ENCODE data around the gene GRM1. TPM values are rescaled to one million over a fixed set of nuclear protein-coding genes. Genes with fewer than 3 reads are reported as not detected.

The GRM1 gene
- total RNA-seq, 2 donors from 2014 or later, result 0.06 to 0.52 TPM

GRCh38 chr6:146297815-146298214, 269.0 kb downstream of the GRM1 start:
- intact Hi-C loops (cut with DNase I), result no loop called here
- ATAC-seq (no peak), DNase-seq (no peak)

GRCh38 chr6:146300521-146300920, 271.7 kb downstream of the GRM1 start:
- ATAC-seq, result no peak
- intact Hi-C loops (cut with DNase I), result no loop called here
- DNase-seq, result no peak

GRCh38 chr6:146301764-146302163, 272.9 kb downstream of the GRM1 start:
- no peak for DNase-seq
- intact Hi-C loops (cut with DNase I), result no loop called here
- ATAC-seq, result no peak

GRCh38 chr6:146302994-146303393, 274.1 kb downstream of the GRM1 start:
- intact Hi-C loops (cut with DNase I), result no loop called here
- no peak for DNase-seq
- ATAC-seq, result no peak

- DNase-seq, result no peak
- intact Hi-C loops (cut with DNase I), result no loop called here
- ATAC-seq, result no peak
These were observed 275.3 kb downstream of the GRM1 start for GRCh38 chr6:146304181-146304580.

GRCh38 chr6:146305092-146305491, 276.2 kb downstream of the GRM1 start:
- intact Hi-C loops (cut with DNase I), result no loop called here
- ATAC-seq, result peak in 1 of 2 donors; percentile 54
- DNase-seq, result no peak

GRCh38 chr6:146305951-146306350, 277.1 kb downstream of the GRM1 start:
- ATAC-seq, result no peak
- no peak for DNase-seq
- intact Hi-C loops (cut with DNase I), result no loop called here

GRCh38 chr6:146310628-146311027, 281.8 kb downstream of the GRM1 start:
- no peak for DNase-seq
- no peak for ATAC-seq
- intact Hi-C loops (cut with DNase I), result no loop called here

- DNase-seq (no peak), ATAC-seq (no peak)
- intact Hi-C loops (cut with DNase I), result no loop called here
These were observed 282.2 kb downstream of the GRM1 start for GRCh38 chr6:146311079-146311478.

GRCh38 chr6:146312608-146313007, 283.7 kb downstream of the GRM1 start:
- DNase-seq (no peak), ATAC-seq (no peak)
- intact Hi-C loops (cut with DNase I), result no loop called here

- no peak for ATAC-seq
These were observed 286.7 kb downstream of the GRM1 start for GRCh38 chr6:146315381-146316174.

GRCh38 chr6:146316175-146316495, 287.3 kb downstream of the GRM1 start:
- DNase-seq (no peak), ATAC-seq (no peak)
- intact Hi-C loops (cut with DNase I), result no loop called here

More at GRCh38 chr6:146315381-146316174, 286.7 kb downstream of the GRM1 start:
- no peak for DNase-seq
- intact Hi-C loops (cut with DNase I), result no loop called here

- DNase-seq (no peak), ATAC-seq (no peak)
- intact Hi-C loops (cut with DNase I), result no loop called here
These were observed 302.2 kb downstream of the GRM1 start for GRCh38 chr6:146331013-146331412.

GRCh38 chr6:146335336-146335735, 306.5 kb downstream of the GRM1 start:
- intact Hi-C loops (cut with DNase I), result no loop called here
- DNase-seq (no peak), ATAC-seq (no peak)

- no peak for ATAC-seq
- intact Hi-C loops (cut with DNase I), result no loop called here
- no peak for DNase-seq
These were observed 307.3 kb downstream of the GRM1 start for GRCh38 chr6:146336191-146336590.

GRCh38 chr6:146337376-146337775, 308.5 kb downstream of the GRM1 start:
- intact Hi-C loops (cut with DNase I), result no loop called here
- ATAC-seq (no peak), DNase-seq (no peak)

GRCh38 chr6:146339716-146340115, 310.9 kb downstream of the GRM1 start:
- ATAC-seq (no peak), DNase-seq (no peak)
- intact Hi-C loops (cut with DNase I), result no loop called here

GRCh38 chr6:146341493-146342230, 312.8 kb downstream of the GRM1 start:
- intact Hi-C loops (cut with DNase I), result no loop called here
- ATAC-seq (peak in 1 of 2 donors; percentile 35), DNase-seq (no peak)

GRCh38 chr6:146345598-146345997, 316.7 kb downstream of the GRM1 start:
- ATAC-seq (no peak), DNase-seq (no peak)
- intact Hi-C loops (cut with DNase I), result no loop called here

- no peak for DNase-seq
- ATAC-seq, result no peak
- intact Hi-C loops (cut with DNase I), result no loop called here
These were observed 318.2 kb downstream of the GRM1 start for GRCh38 chr6:146347090-146347489.

- no peak for DNase-seq
- ATAC-seq, result no peak
- intact Hi-C loops (cut with DNase I), result no loop called here
These were observed 318.8 kb downstream of the GRM1 start for GRCh38 chr6:146347690-146348089.
